ENCODE data around the gene ADSL. TPM values are rescaled to one million over a fixed set of nuclear protein-coding genes. Genes with fewer than 3 reads are reported as not detected.

Gene ADSL
- total and polyA plus RNA-seq, 9 of the 15 experiments (the other 6 are each of a cell fraction or from before 2014, with no cell fraction given), result 112 to 322 (median 146) TPM

GRCh38 chr22:40322021-40322420, 24.3 kb upstream of the ADSL start:
- Histone ChIP-seq H3K27ac (ENCODE audit: extremely low read depth, low read depth, low read length) (no peak overlapping the region; the same call in 2 of the 3 replicates), H4K20me1 (replicated peaks; ENCODE audit: control insufficient read depth, insufficient read depth, low read length) (no peaks in the 10 kb centered on the region; the same call in 1 of the 2 replicates), H3K9me3 (replicated peaks; ENCODE audit: control insufficient read depth, insufficient read depth, low read depth, low read length) (no peaks in the 10 kb centered on the region), H3K27me3 (ENCODE audit: control insufficient read depth in 2 of 2, insufficient read depth in 2 of 2, low read length in 2 of 2) (no peaks in the 10 kb centered on the region), H3K36me3 (ENCODE audit: control insufficient read depth, insufficient read depth, low read length) (peaks cover 38% of the 10 kb centered on the region; the same call in 2 of the 3 replicates), H3K4me2 (ENCODE audit: insufficient read depth, low read length) (no peak overlapping the region; the same call in 1 of the 2 replicates), H2AFZ (ENCODE audit: low read depth, low read length) (no peak overlapping the region), H3K79me2 (ENCODE audit: control insufficient read depth, insufficient read depth, low read length) (no peaks in the 10 kb centered on the region), H3K4me1 (replicated peaks in 1 of 2; ENCODE audit: control insufficient read depth in 2 of 2, insufficient read depth in 2 of 2, low read length in 2 of 2) (peaks cover 12 to 15% of the 10 kb centered on the region in 2 experiments; a peak in 4 of 5 replicates), H3K9ac (ENCODE audit: insufficient read depth in 1 of 2, low read depth in 2 of 2, low read length in 2 of 2) (0 out of 4 replicates have a peak overlapping the region, but pooled peaks of 1 of the 2 experiments have one; percentile 24), H3K9me1 (ENCODE audit: control insufficient read depth, insufficient read depth, low read length) (no peaks in the 10 kb centered on the region), H3K4me3 (no peak overlapping the region)
- DNase-seq (ENCODE audit: extremely low read depth in 1 of 4, low spot score in 3 of 4) (peak in 2 of 4 experiments; percentile 55 to 68), ATAC-seq (peak; percentile 83), FAIRE-seq (peak; percentile 90)
- in situ Hi-C loops (cut with MboI) (no loop called here), intact Hi-C loops (cut with micrococcal nuclease) (no loop called here)
- no TSS peak for BruUV-seq (replicated peaks)
- CTCF ChIA-PET (ENCODE audit: low intra/inter-chr PET ratio), result no interaction called here
- WGBS (ENCODE audit: insufficient coverage, low coverage, missing lambda C conversion rate), result 18% methylated on average over 5 of the region's 5 CpGs
- POLR2A ChIA-PET, result interaction anchor here (0.7 to 1.5 kb wide), 5 partner anchors 11 to 1656 kb away, joined by 3 to 5 read pairs (median 3); no protein-coding TSS in a partner anchor
- TF ChIP-seq ZNF23 (CRISPR knock-in tag; IDR thresholded peaks at IDR 0.05) (no peak), DIDO1 (tag; IDR thresholded peaks at IDR 0.05; ENCODE audit: low read depth) (no peak), MAFF (IDR thresholded peaks at IDR 0.05; ENCODE audit: low read length) (no peak), CTBP1 (IDR thresholded peaks at IDR 0.05; ENCODE audit: borderline replicate concordance) (peak; percentile 37; the same call in 1 of the 2 replicates), SMAD2 (IDR thresholded peaks at IDR 0.05; ENCODE audit: low read depth, low read length) (no peak), SAFB2 (IDR thresholded peaks at IDR 0.05; ENCODE audit: borderline replicate concordance, low read depth, low read length, severe bottlenecking) (no peak), MTA1 (IDR thresholded peaks at IDR 0.05; ENCODE audit: borderline replicate concordance) (no peak), RFX5 (IDR thresholded peaks at IDR 0.05; ENCODE audit: low read depth, low read length) (no peak), ARNT (IDR thresholded peaks at IDR 0.05) (peak in 1 of 2 experiments; percentile 66; a peak in 1 of 4 replicates), HNRNPLL (IDR thresholded peaks at IDR 0.05; ENCODE audit: low read depth, low read length, poor library complexity, severe bottlenecking) (no peak), RBM25 (IDR thresholded peaks at IDR 0.05; ENCODE audit: low read depth, low read length, severe bottlenecking) (no peak), RBBP5 (IDR thresholded peaks at IDR 0.05; ENCODE audit: borderline replicate concordance, insufficient read depth, low read length, poor library complexity, severe bottlenecking) (no peak), MYC (IDR thresholded peaks at IDR 0.05; ENCODE audit: low read depth, low read length) (0 out of 2 replicates have a peak, but pooled peaks have one; percentile 33), MYC (CRISPR knock-in tag; IDR thresholded peaks at IDR 0.05; ENCODE audit: borderline replicate concordance, low read depth) (no peak)
- TF ChIP-seq, protein P1, sequence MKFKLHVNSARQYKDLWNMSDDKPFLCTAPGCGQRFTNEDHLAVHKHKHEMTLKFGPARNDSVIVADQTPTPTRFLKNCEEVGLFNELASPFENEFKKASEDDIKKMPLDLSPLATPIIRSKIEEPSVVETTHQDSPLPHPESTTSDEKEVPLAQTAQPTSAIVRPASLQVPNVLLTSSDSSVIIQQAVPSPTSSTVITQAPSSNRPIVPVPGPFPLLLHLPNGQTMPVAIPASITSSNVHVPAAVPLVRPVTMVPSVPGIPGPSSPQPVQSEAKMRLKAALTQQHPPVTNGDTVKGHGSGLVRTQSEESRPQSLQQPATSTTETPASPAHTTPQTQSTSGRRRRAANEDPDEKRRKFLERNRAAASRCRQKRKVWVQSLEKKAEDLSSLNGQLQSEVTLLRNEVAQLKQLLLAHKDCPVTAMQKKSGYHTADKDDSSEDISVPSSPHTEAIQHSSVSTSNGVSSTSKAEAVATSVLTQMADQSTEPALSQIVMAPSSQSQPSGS (CRISPR knock-in tag; IDR thresholded peaks at IDR 0.05), result no peak
- TF ChIP-seq, protein P2, sequence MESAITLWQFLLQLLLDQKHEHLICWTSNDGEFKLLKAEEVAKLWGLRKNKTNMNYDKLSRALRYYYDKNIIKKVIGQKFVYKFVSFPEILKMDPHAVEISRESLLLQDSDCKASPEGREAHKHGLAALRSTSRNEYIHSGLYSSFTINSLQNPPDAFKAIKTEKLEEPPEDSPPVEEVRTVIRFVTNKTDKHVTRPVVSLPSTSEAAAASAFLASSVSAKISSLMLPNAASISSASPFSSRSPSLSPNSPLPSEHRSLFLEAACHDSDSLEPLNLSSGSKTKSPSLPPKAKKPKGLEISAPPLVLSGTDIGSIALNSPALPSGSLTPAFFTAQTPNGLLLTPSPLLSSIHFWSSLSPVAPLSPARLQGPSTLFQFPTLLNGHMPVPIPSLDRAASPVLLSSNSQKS (CRISPR knock-in tag; IDR thresholded peaks at IDR 0.05), result no peak
- TF ChIP-seq, protein P3, sequence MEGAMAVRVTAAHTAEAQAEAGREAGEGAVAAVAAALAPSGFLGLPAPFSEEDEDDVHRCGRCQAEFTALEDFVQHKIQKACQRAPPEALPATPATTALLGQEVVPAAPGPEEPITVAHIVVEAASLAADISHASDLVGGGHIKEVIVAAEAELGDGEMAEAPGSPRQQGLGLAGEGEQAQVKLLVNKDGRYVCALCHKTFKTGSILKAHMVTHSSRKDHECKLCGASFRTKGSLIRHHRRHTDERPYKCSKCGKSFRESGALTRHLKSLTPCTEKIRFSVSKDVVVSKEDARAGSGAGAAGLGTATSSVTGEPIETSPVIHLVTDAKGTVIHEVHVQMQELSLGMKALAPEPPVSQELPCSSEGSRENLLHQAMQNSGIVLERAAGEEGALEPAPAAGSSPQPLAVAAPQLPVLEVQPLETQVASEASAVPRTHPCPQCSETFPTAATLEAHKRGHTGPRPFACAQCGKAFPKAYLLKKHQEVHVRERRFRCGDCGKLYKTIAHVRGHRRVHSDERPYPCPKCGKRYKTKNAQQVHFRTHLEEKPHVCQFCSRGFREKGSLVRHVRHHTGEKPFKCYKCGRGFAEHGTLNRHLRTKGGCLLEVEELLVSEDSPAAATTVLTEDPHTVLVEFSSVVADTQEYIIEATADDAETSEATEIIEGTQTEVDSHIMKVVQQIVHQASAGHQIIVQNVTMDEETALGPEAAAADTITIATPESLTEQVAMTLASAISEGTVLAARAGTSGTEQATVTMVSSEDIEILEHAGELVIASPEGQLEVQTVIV (CRISPR knock-in tag; IDR thresholded peaks at IDR 0.05; ENCODE audit: borderline replicate concordance), result no peak

Data from K562 (cell line).